ENCODE measurements around the gene TARM1. TPM values are rescaled to one million over a fixed set of nuclear protein-coding genes. Genes with fewer than 3 reads are reported as not detected.

TARM1 gene
- total RNA-seq (2012; rRNA removed) = not detected in 2 replicates
- polyA plus RNA-seq (2012; rRNA removed) = not detected in 2 replicates
- not detected in 2 replicates for polyA plus RNA-seq (2012; cell fraction: cytosol; rRNA removed)
- not detected in 2 replicates for polyA plus RNA-seq (2012; cell fraction: nucleus; rRNA removed; ENCODE audit: low replicate concordance)
- not detected for Bru-seq, nascent RNA
- BruChase-seq, experiment 1, labeled RNA remaining after a 6-hour chase = not detected
- not detected for BruChase-seq, experiment 2, labeled RNA remaining after a 2-hour chase
- long read RNA-seq = 0 reads

GRCh38 chr19:54081032-54081431 lies at the start of gene TARM1:
TARM1 (minus strand) TSS chr19:54081365; CDS start chr19:54081340, 25 bp downstream.
- CTCF ChIA-PET = no interaction called here
- Histone ChIP-seq H3K14ac (replicated peaks; ENCODE audit: low read depth, low read length) (no peak within 1 kb of the TSS), H4K8ac (ENCODE audit: low read depth in 2 of 2, low read length in 2 of 2) (no peak within 1 kb of the TSS), H3K4me1 (ENCODE audit: control insufficient read depth, insufficient read depth, low read length) (no peaks in the 10 kb centered on the region), H3K27ac (ENCODE audit: insufficient read depth, low read length) (no peak within 1 kb of the TSS), H3K4me2 (ENCODE audit: low read depth, low read length) (no peak within 1 kb of the TSS), H2AFZ (replicated peaks; ENCODE audit: low read length, poor library complexity) (no peak within 1 kb of the TSS), H3K56ac (ENCODE audit: extremely low read depth, insufficient read depth, low read length) (no peak within 1 kb of the TSS), H2BK20ac (ENCODE audit: low read depth, low read length) (no peak within 1 kb of the TSS), H3K36me3 (ENCODE audit: control insufficient read depth, insufficient read depth, low read length) (no peaks in the 10 kb centered on the region), H3K79me1 (ENCODE audit: low read depth in 1 of 2, low read length in 2 of 2) (no peaks in the 10 kb centered on the region), H2AK9ac (replicated peaks; ENCODE audit: low read depth, low read length, poor library complexity) (no peak within 1 kb of the TSS), H3K27me3 (ENCODE audit: control insufficient read depth, insufficient read depth, low read length) (no peaks in the 10 kb centered on the region), H3K18ac (ENCODE audit: low read depth, low read length) (no peak within 1 kb of the TSS), H4K5ac (ENCODE audit: low read depth, low read length) (no peak within 1 kb of the TSS), H2BK120ac (ENCODE audit: low read depth, low read length) (no peak within 1 kb of the TSS), H2AK5ac (ENCODE audit: low read depth, low read length) (no peak within 1 kb of the TSS), H3K9me3 (ENCODE audit: control insufficient read depth, insufficient read depth, low read length) (peaks cover 6% of the 10 kb centered on the region; the same call in 1 of the 2 replicates), H3K4me3 (ENCODE audit: insufficient read depth, low read depth, low read length) (no peak within 1 kb of the TSS), H2BK15ac (ENCODE audit: low read depth, low read length) (no peak within 1 kb of the TSS), H2BK5ac (ENCODE audit: low read depth, low read length, poor library complexity, severe bottlenecking) (no peak within 1 kb of the TSS), H3K4ac (ENCODE audit: low read depth, low read length) (no peak within 1 kb of the TSS), H3K9me1 (ENCODE audit: insufficient read depth, low read length) (no peaks in the 10 kb centered on the region), H4K91ac (ENCODE audit: insufficient read depth, low read depth, low read length) (no peak within 1 kb of the TSS), H3K9ac (ENCODE audit: low read depth, low read length) (no peak within 1 kb of the TSS), H4K20me1 (ENCODE audit: insufficient read depth, low read length) (no peaks in the 10 kb centered on the region), H3K23ac (ENCODE audit: low read depth, low read length) (no peak within 1 kb of the TSS)
- ATAC-seq (ENCODE audit: low read depth) (no peak), DNase-seq (no peak)
- intact Hi-C loops (cut with micrococcal nuclease) = no loop called here
- dilution Hi-C loops (cut with HindIII; ENCODE audit: low sequenced_read_pairs, unreplicated experiment) = no loop called here
- no CpG with 5 or more reads among the region's 7 CpGs for WGBS, 2 experiments (ENCODE audit: extremely low coverage in 2 of 2, insufficient read length in 1 of 2)
- in situ Hi-C loops (cut with MboI; ENCODE audit: low sequenced_read_pairs) = no loop called here
- no TSS peak for BruUV-seq (replicated peaks)
- POLR2A ChIA-PET (ENCODE audit: unreplicated experiment) = no interaction called here
- no peak for TF ChIP-seq CHD1 (IDR thresholded peaks at IDR 0.05; ENCODE audit: low read depth, low read length)

All from IMR-90 (cell line).